ENCODE results near the gene CASKIN1. TPM values are rescaled to one million over a fixed set of nuclear protein-coding genes. Genes with fewer than 3 reads are reported as not detected.

CASKIN1 gene
- total and polyA plus RNA-seq, 2 of the 8 experiments (the other 6 are each of a cell fraction or from before 2014, with no cell fraction given) = 1.2 to 6.4 TPM

- no peak overlapping the region for H4K8ac ChIP-seq (ENCODE audit: extremely low read depth, insufficient read depth, low read length)
- no peak overlapping the region for H2BK20ac ChIP-seq (ENCODE audit: low read length)
- H3K79me2 ChIP-seq (ENCODE audit: control insufficient read depth in 1 of 2, insufficient read depth in 2 of 2, low read length in 2 of 2) = no peaks in the 10 kb centered on the region
- H2AFZ ChIP-seq (ENCODE audit: low read length) = no peak overlapping the region
- TF ChIP-seq GABPA (IDR thresholded peaks at IDR 0.05; ENCODE audit: borderline replicate concordance, insufficient read depth, low read length) (peak; percentile 55; the same call in 1 of the 2 replicates), SIN3A (conservative IDR thresholded peaks at IDR 0.05 in 1 of 2, IDR thresholded peaks at IDR 0.05 in 1 of 2; ENCODE audit: low read depth in 1 of 2, low read length in 2 of 2) (peak in 1 of 2 experiments; percentile 68; a peak in 1 of 4 replicates), TEAD4 (IDR thresholded peaks at IDR 0.05; ENCODE audit: low read depth, low read length) (no peak), KDM4A (IDR thresholded peaks at IDR 0.05; ENCODE audit: low read depth, low read length, severe bottlenecking) (peak; percentile 56), EZH2 (IDR thresholded peaks at IDR 0.05; ENCODE audit: low read depth, low read length, severe bottlenecking) (no peak), CBX8 (IDR thresholded peaks at IDR 0.05; ENCODE audit: borderline replicate concordance, low read depth, low read length) (no peak), BRCA1 (IDR thresholded peaks at IDR 0.05; ENCODE audit: low read depth, low read length) (no peak)
- H3K4me1 ChIP-seq (replicated peaks in 1 of 4; ENCODE audit: control insufficient read depth in 3 of 4, insufficient read depth in 4 of 4, low read length in 3 of 4) = peaks cover 0 to 10% (median 3%) of the 10 kb centered on the region in 4 experiments; a peak in 4 of 7 replicates
- no peak overlapping the region for H3K56ac ChIP-seq (replicated peaks; ENCODE audit: insufficient read length, low read depth, low read length)
- H3K9me3 ChIP-seq (ENCODE audit: insufficient read depth in 2 of 2, low read depth in 1 of 2, low read length in 1 of 2) = no peaks in the 10 kb centered on the region
- 14% methylated on average over 18 of the region's 49 CpGs; no CpG with 5 or more reads in 1 of the 2 experiments for WGBS, 2 experiments (ENCODE audit: extremely low coverage in 1 of 2, insufficient coverage in 1 of 2, insufficient read length in 1 of 2, insufficient replicate concordance in 2 of 2, low coverage in 1 of 2, low lambda C conversion rate in 2 of 2, missing lambda C conversion rate in 1 of 2)
- H3K27me3 ChIP-seq (replicated peaks in 1 of 4; ENCODE audit: control insufficient read depth in 3 of 4, extremely low read depth in 1 of 4, insufficient read depth in 3 of 4, low read length in 3 of 4) = peaks cover 4 to 34% (median 24%) of the 10 kb centered on the region in 4 experiments
- no peak overlapping the region for H2BK15ac ChIP-seq (ENCODE audit: low read length)
- H3K36me3 ChIP-seq (ENCODE audit: control insufficient read depth in 2 of 4, insufficient read depth in 4 of 4, low read length in 3 of 4) = no peaks in the 10 kb centered on the region
- peaks cover 8% of the 10 kb centered on the region; the same call in 1 of the 2 replicates for H3K23me2 ChIP-seq (ENCODE audit: low read depth, low read length)
- peak overlapping the region; percentile 39 to 74 (median 48) for H3K4me3 ChIP-seq (ENCODE audit: extremely low read depth in 1 of 4, insufficient read depth in 2 of 4, low read depth in 3 of 4, low read length in 4 of 4)
- no peak overlapping the region for H2BK12ac ChIP-seq (ENCODE audit: low read depth, low read length)
- no peak overlapping the region for H4K5ac ChIP-seq (ENCODE audit: insufficient read length, low read depth, low read length)
- DNase-seq (ENCODE audit: low read depth in 1 of 2, low spot score in 2 of 2) (peak in 1 of 2 experiments; percentile 75), FAIRE-seq (no peak)
- no peak overlapping the region for H2BK5ac ChIP-seq (ENCODE audit: low read depth, low read length)
- ChIA-PET CTCF (ENCODE audit: partially characterized antibody) (interaction anchor here (0.7 to 3.2 kb wide), 32 partner anchors 8 to 454 kb away, joined by 3 to 26 read pairs (median 4); partner anchors contain the start of genes BRICD5, DNASE1L2, E4F1 and ECI1), POLR2A (ENCODE audit: partially characterized antibody) (interaction anchor here (0.7 to 6.9 kb wide), 18 partner anchors 8 to 306 kb away, joined by 3 to 63 read pairs (median 5); partner anchors contain the start of genes BRICD5, DNASE1L2, ECI1 and MLST8)
- no peak overlapping the region for H2AK5ac ChIP-seq (ENCODE audit: low read depth, low read length)
- no peaks in the 10 kb centered on the region for H3K79me1 ChIP-seq (ENCODE audit: low read depth, low read length)
- peak overlapping the region; percentile 52 to 97 for H3K4me2 ChIP-seq (ENCODE audit: insufficient read depth in 1 of 2, low read depth in 2 of 2, low read length in 2 of 2)
- H3K14ac ChIP-seq (ENCODE audit: insufficient read length) = no peak overlapping the region
- H3K27ac ChIP-seq (ENCODE audit: low read depth, low read length) = no peak overlapping the region
- no peak overlapping the region; the same call in 1 of the 2 replicates for H3K18ac ChIP-seq (ENCODE audit: extremely low read depth, low read length)
- no peak overlapping the region for H3K23ac ChIP-seq (ENCODE audit: insufficient read length)
- H4K91ac ChIP-seq (replicated peaks; ENCODE audit: insufficient read length, low read length) = no peak overlapping the region
- H2BK120ac ChIP-seq (replicated peaks; ENCODE audit: low read depth, low read length) = no peak overlapping the region
- no peak overlapping the region for H3K9ac ChIP-seq (replicated peaks in 1 of 4; ENCODE audit: extremely low read depth in 1 of 4, low read depth in 3 of 4, low read length in 3 of 4)
- peaks cover 4 to 14% of the 10 kb centered on the region in 2 experiments for H4K20me1 ChIP-seq (replicated peaks in 1 of 2; ENCODE audit: control insufficient read depth in 1 of 2, insufficient read depth in 2 of 2, low read length in 2 of 2)
- H3K4ac ChIP-seq (replicated peaks; ENCODE audit: insufficient read length, low read depth, low read length) = no peak overlapping the region
Measured at GRCh38 chr16:2195322-2196161, 863 bp downstream of the CASKIN1 start.

Measured in H1 (cell line).